Esophagus squamous epithelium (tissue), 5 donors: ENCODE measurements around the gene SLC7A14. TPM values are rescaled to one million over a fixed set of nuclear protein-coding genes. Genes with fewer than 3 reads are reported as not detected.

Experiments used
- DNase-seq: peaks from one replicate; lab custom pipeline; 2025; lab: John Stamatoyannopoulos, UW
- H3K27ac ChIP-seq, 4 donors: fragments of 200-600 bp; sonication (generic); one replicate each; pipeline ENCODE4 v1.5.1; 2016 to 2019; ENCODE audit warnings: mild to moderate bottlenecking in 1 of 4
- H3K27me3 ChIP-seq, 4 donors: fragments of 200-600 bp; sonication (generic); 1 replicate in 3 of 4; 2 replicates in 1 of 4; pipeline versions ENCODE4 v1.5.1 to v1.6.0; 2017 to 2021; ENCODE audit warnings: antibody characterized with exemption in 1 of 4
- H3K36me3 ChIP-seq, 3 donors: fragments of 200-600 bp; sonication (generic); one replicate each; pipeline ENCODE4 v1.5.1; 2016 to 2019
- H3K4me1 ChIP-seq, 3 donors: fragments of 200-600 bp; sonication (generic); one replicate each; pipeline ENCODE4 v1.5.1; 2017 to 2019
- H3K4me3 ChIP-seq, 4 donors: fragments of 200-600 bp; sonication (generic); 1 replicate in 3 of 4; 2 replicates in 1 of 4; pipeline ENCODE4 v1.5.1; 2016 to 2019; ENCODE audit warnings: mild to moderate bottlenecking in 2 of 4, moderate library complexity in 1 of 4
- H3K9me3 ChIP-seq, 3 donors: fragments of 200-600 bp; sonication (generic); one replicate each; pipeline ENCODE4 v1.5.1; 2016 to 2019
- POLR2A ChIP-seq, 4 donors: fragments of 450-650 bp; IDR thresholded peaks; one replicate each; pipeline ENCODE4 v1.6.1; 2017; ENCODE audit warnings: antibody characterized with exemption in 4 of 4, mild to moderate bottlenecking in 4 of 4, moderate library complexity in 3 of 4
- WGBS, 2 donors: methylation state at CpG; one replicate each; pipeline ENCODE4 v1.1.5; 2018; 5-methylcytosine and 5-hydroxymethylcytosine counted together
- intact Hi-C: fragments of 100-400 bp; cut with DNase I; formaldehyde crosslinking; loops from one replicate; pipeline ENCODE4 v1.15.0; 2022
- total RNA-seq, 4 donors: library from RNA; depleted of rRNA; stranded (reverse); fragments of >200 nt; gene quantifications; one replicate each; pipeline ENCODE4 v1.1.0, GENCODE V29; 2016
- TF ChIP-seq, protein P1 (sequence below), 6 experiments: fragments of 450-650 bp in 4 of 6; fragments of 200-600 bp in 2 of 6; sonication (generic) in 2 of 6; IDR thresholded peaks; one replicate each; pipeline ENCODE4 v1.5.1; 2016 to 2019; ENCODE audit warnings: antibody characterized with exemption in 6 of 6, mild to moderate bottlenecking in 4 of 6, moderate library complexity in 4 of 6
- donor health status: DM: yes; HTN: yes; CAD: no.

Gene SLC7A14
- total RNA-seq, 4 donors from 2014 or later, result under 0.01 TPM; not detected in 3

GRCh38 chr3:170497207-170498095 lies 88.4 kb downstream of the SLC7A14 start:
- TF ChIP-seq, protein P1, sequence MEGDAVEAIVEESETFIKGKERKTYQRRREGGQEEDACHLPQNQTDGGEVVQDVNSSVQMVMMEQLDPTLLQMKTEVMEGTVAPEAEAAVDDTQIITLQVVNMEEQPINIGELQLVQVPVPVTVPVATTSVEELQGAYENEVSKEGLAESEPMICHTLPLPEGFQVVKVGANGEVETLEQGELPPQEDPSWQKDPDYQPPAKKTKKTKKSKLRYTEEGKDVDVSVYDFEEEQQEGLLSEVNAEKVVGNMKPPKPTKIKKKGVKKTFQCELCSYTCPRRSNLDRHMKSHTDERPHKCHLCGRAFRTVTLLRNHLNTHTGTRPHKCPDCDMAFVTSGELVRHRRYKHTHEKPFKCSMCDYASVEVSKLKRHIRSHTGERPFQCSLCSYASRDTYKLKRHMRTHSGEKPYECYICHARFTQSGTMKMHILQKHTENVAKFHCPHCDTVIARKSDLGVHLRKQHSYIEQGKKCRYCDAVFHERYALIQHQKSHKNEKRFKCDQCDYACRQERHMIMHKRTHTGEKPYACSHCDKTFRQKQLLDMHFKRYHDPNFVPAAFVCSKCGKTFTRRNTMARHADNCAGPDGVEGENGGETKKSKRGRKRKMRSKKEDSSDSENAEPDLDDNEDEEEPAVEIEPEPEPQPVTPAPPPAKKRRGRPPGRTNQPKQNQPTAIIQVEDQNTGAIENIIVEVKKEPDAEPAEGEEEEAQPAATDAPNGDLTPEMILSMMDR (IDR thresholded peaks at IDR 0.05), result no peak
- no peaks in the 10 kb centered on the region for H3K4me1 ChIP-seq
- H3K9me3 ChIP-seq, result no peaks in the 10 kb centered on the region
- H3K27me3 ChIP-seq, result no peaks in the 10 kb centered on the region
- DNase-seq, result no peak
- no peak overlapping the region for H3K4me3 ChIP-seq
- no peaks in the 10 kb centered on the region for H3K36me3 ChIP-seq
- no peak overlapping the region for H3K27ac ChIP-seq
- 76 to 80% methylated on average over 6 of the region's 6 CpGs for WGBS, 2 donors
- intact Hi-C loops, result no loop called here

GRCh38 chr3:170496868-170497140 lies 89.1 kb downstream of the SLC7A14 start:
- H3K4me3 ChIP-seq, result no peak overlapping the region
- H3K9me3 ChIP-seq, result no peaks in the 10 kb centered on the region
- no peak for DNase-seq
- H3K4me1 ChIP-seq, result no peaks in the 10 kb centered on the region
- intact Hi-C loops, result no loop called here
- H3K27me3 ChIP-seq, result no peaks in the 10 kb centered on the region
- WGBS, 2 donors, result 96% methylated on average over 3 of the region's 6 CpGs; no CpG with 5 or more reads in 1 of the 2 donors
- no peak overlapping the region for H3K27ac ChIP-seq
- H3K36me3 ChIP-seq, result no peaks in the 10 kb centered on the region
- TF ChIP-seq POLR2A (IDR thresholded peaks at IDR 0.05), result no peak
- TF ChIP-seq, protein P1 (IDR thresholded peaks at IDR 0.05), result no peak

- no peak for DNase-seq
- no peaks in the 10 kb centered on the region for H3K9me3 ChIP-seq
- intact Hi-C loops, result no loop called here
- no peaks in the 10 kb centered on the region for H3K4me1 ChIP-seq
- 86 to 98% methylated on average over 11 to 16 of the region's 40 CpGs for WGBS, 2 donors
- H3K36me3 ChIP-seq, result no peaks in the 10 kb centered on the region
- TF ChIP-seq, protein P1 (IDR thresholded peaks at IDR 0.05), result no peak
- no peak for TF ChIP-seq POLR2A (IDR thresholded peaks at IDR 0.05)
- no peak overlapping the region for H3K27ac ChIP-seq
- H3K27me3 ChIP-seq, result no peaks in the 10 kb centered on the region
- no peak overlapping the region for H3K4me3 ChIP-seq
Measured at GRCh38 chr3:170496026-170496867, 89.6 kb downstream of the SLC7A14 start.

DNA sequence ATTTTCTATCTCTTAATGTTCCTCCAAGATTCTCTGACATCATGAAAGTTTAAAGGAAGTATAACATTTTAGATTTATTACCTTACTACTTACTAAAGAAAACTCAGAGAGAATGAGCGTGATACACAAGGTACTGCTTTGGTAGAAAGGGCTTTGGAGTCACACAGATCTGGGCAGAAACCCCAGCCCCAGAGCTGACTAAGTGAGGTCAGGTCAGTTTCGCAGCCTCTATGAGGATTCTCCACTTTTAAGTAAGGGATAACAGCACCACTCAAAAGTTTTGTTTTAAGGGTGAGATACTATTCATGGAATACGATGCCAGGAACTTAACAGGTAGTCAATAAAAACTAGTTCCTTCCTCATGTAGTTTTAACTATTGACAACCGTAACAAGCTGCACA lies 91.1 kb downstream of the SLC7A14 start:
- intact Hi-C loops, result no loop called here
- H3K27ac ChIP-seq, result no peak overlapping the region
- H3K36me3 ChIP-seq, result no peaks in the 10 kb centered on the region
- H3K9me3 ChIP-seq, result no peaks in the 10 kb centered on the region
- TF ChIP-seq POLR2A (IDR thresholded peaks at IDR 0.05), result no peak
- TF ChIP-seq, protein P1 (IDR thresholded peaks at IDR 0.05), result no peak
- H3K4me3 ChIP-seq, result no peak overlapping the region
- no peaks in the 10 kb centered on the region for H3K27me3 ChIP-seq
- no peaks in the 10 kb centered on the region for H3K4me1 ChIP-seq
- 77 to 86% methylated on average over 4 of the region's 4 CpGs for WGBS, 2 donors
- DNase-seq, result no peak

DNA sequence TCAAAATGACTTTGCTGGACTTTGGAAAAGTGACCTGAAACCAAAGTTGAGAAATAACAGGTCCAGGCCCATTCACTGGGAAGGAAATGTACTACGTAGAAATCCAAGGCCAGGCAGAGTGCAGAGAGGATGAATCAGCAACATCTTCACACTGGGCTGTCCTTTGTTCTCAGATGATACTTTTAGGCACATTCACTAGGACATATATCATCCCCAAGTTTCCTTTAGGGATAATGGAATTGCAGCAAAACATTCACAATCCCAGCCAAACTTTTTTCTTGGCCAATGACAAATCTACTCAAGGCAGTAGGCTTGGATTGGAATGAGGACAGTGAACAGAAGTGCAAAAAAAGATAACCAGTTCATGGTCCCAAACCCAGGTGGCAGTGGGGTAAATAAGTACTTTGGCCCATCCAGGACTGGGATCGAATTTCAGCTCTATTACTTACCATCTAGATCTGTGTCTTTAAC lies 92.1 kb downstream of the SLC7A14 start:
- 65 to 85% methylated on average over 2 of the region's 2 CpGs for WGBS, 2 donors
- Histone ChIP-seq H3K9me3 (no peaks in the 10 kb centered on the region), H3K4me3 (no peak overlapping the region), H3K27me3 (no peaks in the 10 kb centered on the region), H3K36me3 (no peaks in the 10 kb centered on the region), H3K4me1 (no peaks in the 10 kb centered on the region), H3K27ac (no peak overlapping the region)
- intact Hi-C loops, result no loop called here
- no peak for TF ChIP-seq POLR2A (IDR thresholded peaks at IDR 0.05)
- TF ChIP-seq, protein P1 (IDR thresholded peaks at IDR 0.05), result no peak
- no peak for DNase-seq
